Astrocyte of the cerebellum (primary cell): ENCODE results near the gene CYP39A1.

Experiments
- DNase-seq: peaks from one replicate; pipeline ENCODE4 v3.0.0-alpha.2; 2011; ENCODE audit warnings: low read depth
- H3K4me3 ChIP-seq: 2 replicates; pipeline ENCODE4 v1.5.1; 2011; ENCODE audit warnings: mild to moderate bottlenecking, low read depth, low read length, moderate library complexity
- in situ Hi-C: cut with HindIII; loops from 2 replicates; pipeline ENCODE4 v1.10.0; 2017; ENCODE audit warnings: low sequenced_read_pairs
- TF ChIP-seq, protein P1 (sequence below): IDR thresholded peaks from 2 replicates; pipeline ENCODE4 v1.5.1; 2012; ENCODE audit warnings: low read length, low read depth, moderate library complexity, mild to moderate bottlenecking; ENCODE audit errors: missing control alignments

CYP39A1 gene

DNA sequence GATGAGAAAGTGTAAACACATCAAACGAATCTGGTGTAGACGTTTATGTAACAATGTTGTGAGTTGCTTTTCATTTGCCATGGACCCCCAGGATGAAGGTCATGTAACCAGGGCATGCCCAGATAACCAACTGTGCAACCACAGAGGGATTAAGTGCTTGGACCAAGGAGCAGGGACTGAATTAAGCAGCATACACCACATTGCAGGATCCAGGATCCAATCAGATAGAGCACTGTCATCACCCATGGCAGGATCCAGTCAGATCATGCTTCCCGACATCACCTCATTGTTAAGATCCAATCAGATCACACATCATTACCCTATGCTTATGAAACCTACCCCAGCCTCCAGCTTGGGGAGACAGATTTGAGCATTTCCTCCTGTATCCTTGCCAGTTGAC lies 87.1 kb downstream of the CYP39A1 start:
- in situ Hi-C loops, result no loop called here
- no peak overlapping the region for H3K4me3 ChIP-seq
- no peak for DNase-seq
- TF ChIP-seq, protein P1, sequence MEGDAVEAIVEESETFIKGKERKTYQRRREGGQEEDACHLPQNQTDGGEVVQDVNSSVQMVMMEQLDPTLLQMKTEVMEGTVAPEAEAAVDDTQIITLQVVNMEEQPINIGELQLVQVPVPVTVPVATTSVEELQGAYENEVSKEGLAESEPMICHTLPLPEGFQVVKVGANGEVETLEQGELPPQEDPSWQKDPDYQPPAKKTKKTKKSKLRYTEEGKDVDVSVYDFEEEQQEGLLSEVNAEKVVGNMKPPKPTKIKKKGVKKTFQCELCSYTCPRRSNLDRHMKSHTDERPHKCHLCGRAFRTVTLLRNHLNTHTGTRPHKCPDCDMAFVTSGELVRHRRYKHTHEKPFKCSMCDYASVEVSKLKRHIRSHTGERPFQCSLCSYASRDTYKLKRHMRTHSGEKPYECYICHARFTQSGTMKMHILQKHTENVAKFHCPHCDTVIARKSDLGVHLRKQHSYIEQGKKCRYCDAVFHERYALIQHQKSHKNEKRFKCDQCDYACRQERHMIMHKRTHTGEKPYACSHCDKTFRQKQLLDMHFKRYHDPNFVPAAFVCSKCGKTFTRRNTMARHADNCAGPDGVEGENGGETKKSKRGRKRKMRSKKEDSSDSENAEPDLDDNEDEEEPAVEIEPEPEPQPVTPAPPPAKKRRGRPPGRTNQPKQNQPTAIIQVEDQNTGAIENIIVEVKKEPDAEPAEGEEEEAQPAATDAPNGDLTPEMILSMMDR, result no peak

- in situ Hi-C loops, result no loop called here
- no peak overlapping the region for H3K4me3 ChIP-seq
- TF ChIP-seq, protein P1, result no peak
- no peak for DNase-seq
Observed at GRCh38 chr6:46563924-46564323, 88.7 kb downstream of the CYP39A1 start.

DNA sequence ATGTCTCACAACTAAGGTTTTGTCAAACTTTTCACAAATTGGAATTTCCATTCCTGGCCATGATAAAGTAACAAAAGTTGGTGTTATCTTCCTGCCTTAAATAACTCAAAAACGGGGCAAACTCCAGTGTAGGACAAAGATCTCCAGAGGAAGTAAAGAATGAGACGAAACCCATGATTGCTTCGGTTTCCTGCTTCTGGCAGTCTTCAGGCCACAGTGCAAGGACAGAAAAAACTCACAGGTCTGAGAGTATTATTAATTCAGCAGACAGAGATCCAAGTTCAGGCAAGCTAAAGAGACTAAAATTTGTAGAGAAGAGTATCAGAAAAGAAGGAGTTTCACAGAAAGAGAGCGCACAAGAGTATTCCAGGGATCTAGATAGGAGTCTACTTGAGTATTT lies 96.6 kb downstream of the CYP39A1 start:
- TF ChIP-seq, protein P1, result no peak
- no peak for DNase-seq
- H3K4me3 ChIP-seq, result no peak overlapping the region
- in situ Hi-C loops, result no loop called here

DNA sequence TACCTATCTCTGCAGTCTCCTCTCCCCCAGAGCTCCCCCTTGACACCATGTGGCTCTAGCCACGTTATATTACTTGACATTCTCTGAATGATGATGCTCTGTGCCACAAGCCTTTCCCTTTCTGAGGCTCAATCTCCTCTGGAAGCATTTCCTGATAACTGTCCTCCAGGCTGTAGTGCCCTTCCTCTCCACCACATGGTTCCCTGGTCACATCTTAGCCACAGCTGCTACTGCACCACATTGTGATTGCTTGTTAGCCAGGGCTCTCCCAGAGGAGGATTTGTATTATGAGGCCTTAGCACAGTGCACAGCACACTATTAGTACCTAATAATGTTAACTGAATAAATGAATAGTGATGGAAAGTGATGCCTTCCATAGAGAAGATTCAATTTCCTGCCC lies 97.5 kb downstream of the CYP39A1 start:
- DNase-seq, result no peak
- in situ Hi-C loops, result no loop called here
- TF ChIP-seq, protein P1, result no peak
- no peak overlapping the region for H3K4me3 ChIP-seq

DNA sequence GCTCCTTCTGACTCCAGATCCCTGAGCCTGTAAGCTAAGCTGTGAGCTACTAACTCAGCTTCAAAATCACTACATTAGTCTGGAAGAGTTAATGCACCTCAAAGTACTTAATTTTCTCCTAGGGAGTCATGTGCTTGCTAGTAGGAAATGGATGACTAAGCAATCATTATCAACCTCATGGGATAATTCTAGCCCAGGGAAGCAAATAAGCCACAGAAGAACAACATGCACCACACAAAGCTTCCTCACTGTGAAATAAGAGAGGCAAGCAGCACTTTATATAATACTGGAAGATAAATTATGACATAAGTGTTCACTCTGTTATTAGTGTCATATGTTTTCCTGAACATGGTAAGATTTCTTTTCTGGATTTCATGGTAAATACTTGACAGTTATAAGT lies 103.5 kb downstream of the CYP39A1 start:
- TF ChIP-seq, protein P1, result no peak
- H3K4me3 ChIP-seq, result no peak overlapping the region
- DNase-seq, result no peak
- in situ Hi-C loops, result no loop called here

DNA sequence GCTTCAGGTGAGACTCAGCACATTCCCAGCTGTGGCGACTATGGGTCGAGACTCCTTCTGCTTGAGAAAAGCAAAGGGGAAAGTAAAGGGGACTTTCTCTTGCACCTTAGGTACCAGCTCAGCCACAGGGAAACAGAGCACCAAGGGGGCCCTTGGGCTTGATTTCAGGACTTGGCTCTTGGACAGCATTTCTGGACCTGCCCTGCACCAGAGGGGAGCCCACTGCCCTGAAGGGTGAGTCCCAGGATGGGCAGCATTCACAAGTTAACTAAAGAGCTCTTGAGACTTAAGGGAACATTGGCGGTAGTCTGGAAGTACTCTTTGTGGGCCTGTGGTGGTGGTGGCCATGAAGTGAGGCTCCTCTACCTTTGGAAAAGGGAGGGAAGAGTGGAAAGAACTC lies 111.1 kb downstream of the CYP39A1 start:
- DNase-seq, result no peak
- in situ Hi-C loops, result no loop called here
- H3K4me3 ChIP-seq, result no peak overlapping the region
- TF ChIP-seq, protein P1, result no peak

GRCh38 chr6:46539866-46540265 lies 112.8 kb downstream of the CYP39A1 start:
- no peak overlapping the region for H3K4me3 ChIP-seq
- TF ChIP-seq, protein P1, result no peak
- in situ Hi-C loops, result no loop called here
- no peak for DNase-seq
